Right atrium auricular region (tissue), 2 donors: ENCODE data around the gene NPAS3. TPM values are rescaled to one million over a fixed set of nuclear protein-coding genes. Genes with fewer than 3 reads are reported as not detected.

Experiments
- DNase-seq: peaks from one replicate; pipeline ENCODE4 v3.0.0-alpha.2; 2019; ENCODE audit warnings: low spot score
- H3K27ac ChIP-seq, 2 donors: fragments of 200-600 bp; sonication (generic); 1 replicate in 1 of 2; 2 replicates in 1 of 2; pipeline ENCODE4 v1.5.1; 2016 to 2019
- H3K27me3 ChIP-seq, 2 donors: fragments of 200-600 bp; sonication (generic); one replicate each; pipeline versions ENCODE4 v1.5.1 to v1.6.0; 2017 to 2019
- H3K36me3 ChIP-seq: fragments of 200-600 bp; sonication (generic); one replicate; pipeline ENCODE4 v1.5.1; 2016
- H3K4me1 ChIP-seq, 2 donors: fragments of 200-600 bp; sonication (generic); one replicate each; pipeline versions ENCODE4 v1.5.1 to v1.6.0; 2017 to 2019
- H3K4me3 ChIP-seq, 2 donors: fragments of 200-600 bp; sonication (generic); 1 replicate in 1 of 2; 2 replicates in 1 of 2; pipeline ENCODE4 v1.5.1; 2017 to 2019; ENCODE audit warnings: mild to moderate bottlenecking in 1 of 2, moderate library complexity in 1 of 2
- H3K9me3 ChIP-seq, 2 donors: fragments of 200-600 bp; sonication (generic); one replicate each; pipeline ENCODE4 v1.5.1; 2019
- CTCF ChIP-seq, 2 donors: fragments of 200-600 bp; sonication (generic); IDR thresholded peaks; one replicate each; pipeline ENCODE4 v1.5.1; 2019; ENCODE audit warnings: antibody characterized with exemption in 2 of 2
- total RNA-seq, 2 donors: library from RNA; depleted of rRNA; stranded (reverse); fragments of >200 nt; gene quantifications; one replicate each; pipeline ENCODE4 v1.1.0, GENCODE V29; 2016

The NPAS3 gene
- total RNA-seq, 2 donors from 2014 or later = 0.67 to 1.3 TPM

- Histone ChIP-seq H3K36me3 (no peaks in the 10 kb centered on the region), H3K27me3 (no peaks in the 10 kb centered on the region), H3K27ac (no peak overlapping the region), H3K4me1 (no peaks in the 10 kb centered on the region), H3K9me3 (no peaks in the 10 kb centered on the region), H3K4me3 (no peak overlapping the region)
- DNase-seq = no peak
- TF ChIP-seq CTCF (IDR thresholded peaks at IDR 0.05) = no peak
Observed at GRCh38 chr14:33747749-33748148, 809.1 kb downstream of the NPAS3 start.

DNA sequence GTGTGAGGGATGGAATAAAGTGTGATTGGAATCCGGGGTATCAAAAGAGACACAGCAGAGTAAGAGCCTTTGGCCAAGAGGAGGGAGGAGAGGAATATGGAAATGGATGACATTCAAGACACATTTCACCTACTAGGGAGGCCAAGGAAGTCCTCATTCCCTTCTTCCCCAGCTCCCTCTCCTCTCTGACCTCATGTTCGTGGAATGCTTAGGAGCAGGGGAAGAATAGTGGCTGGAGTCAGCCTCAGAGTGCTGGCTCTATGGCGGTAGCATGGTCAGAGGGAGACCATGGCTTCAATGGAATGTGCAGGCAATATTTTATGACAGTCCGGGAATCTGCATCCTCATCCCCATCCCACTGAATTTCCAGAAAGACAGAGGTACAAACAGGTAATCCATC lies 815.6 kb downstream of the NPAS3 start:
- no peak overlapping the region for H3K4me3 ChIP-seq
- DNase-seq = no peak
- TF ChIP-seq CTCF (IDR thresholded peaks at IDR 0.05) = no peak
- H3K27me3 ChIP-seq = no peaks in the 10 kb centered on the region
- no peaks in the 10 kb centered on the region for H3K9me3 ChIP-seq
- H3K27ac ChIP-seq = no peak overlapping the region
- H3K4me1 ChIP-seq = no peaks in the 10 kb centered on the region
- no peaks in the 10 kb centered on the region for H3K36me3 ChIP-seq

- no peaks in the 10 kb centered on the region for H3K36me3 ChIP-seq
- H3K27me3 ChIP-seq = no peaks in the 10 kb centered on the region
- no peak overlapping the region for H3K27ac ChIP-seq
- no peak overlapping the region for H3K4me3 ChIP-seq
- DNase-seq = no peak
- no peaks in the 10 kb centered on the region for H3K4me1 ChIP-seq
- no peak for TF ChIP-seq CTCF (IDR thresholded peaks at IDR 0.05)
- no peaks in the 10 kb centered on the region for H3K9me3 ChIP-seq
Observed at GRCh38 chr14:33755358-33755757, 816.7 kb downstream of the NPAS3 start.

DNA sequence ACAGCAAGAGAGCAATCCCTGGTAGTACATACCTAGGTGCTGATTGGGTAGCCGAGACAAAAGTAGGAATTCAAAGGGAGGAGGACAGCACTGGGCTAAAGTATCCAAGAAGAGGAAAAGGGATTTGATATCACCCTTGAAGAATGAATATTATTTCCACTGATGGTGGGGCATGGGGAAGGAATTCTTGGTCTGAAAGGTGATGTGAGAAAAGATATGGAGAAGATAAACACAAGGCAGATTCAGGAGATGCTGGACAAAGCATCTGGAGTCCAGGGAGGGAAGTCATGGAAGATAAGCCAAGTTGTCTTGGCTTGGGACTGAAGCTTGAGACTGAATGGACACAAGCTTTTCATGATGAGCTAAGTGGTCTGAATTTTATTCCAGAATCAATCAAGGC lies 818.2 kb downstream of the NPAS3 start:
- no peak for TF ChIP-seq CTCF (IDR thresholded peaks at IDR 0.05)

DNA sequence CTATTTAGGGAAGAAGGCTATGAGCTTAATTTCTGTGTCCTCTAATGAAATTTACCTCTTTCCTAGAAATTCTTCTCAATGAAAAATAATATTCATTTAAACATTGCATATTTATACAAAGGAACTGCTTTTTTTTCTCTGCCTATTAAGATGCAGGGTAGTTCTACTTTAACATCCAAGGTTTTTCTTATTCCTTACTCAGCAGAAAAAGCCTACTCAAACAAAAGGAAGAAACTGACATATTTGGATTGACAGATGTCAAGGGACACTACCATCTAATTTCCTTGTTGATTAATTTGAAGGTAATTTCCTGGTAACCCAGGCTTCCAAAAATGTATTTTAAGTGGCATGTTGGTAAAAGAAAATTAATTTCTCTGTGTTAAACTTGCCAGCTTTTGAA lies 819.9 kb downstream of the NPAS3 start:
- TF ChIP-seq CTCF (IDR thresholded peaks at IDR 0.05) = no peak
- DNase-seq = no peak

More for the DNA sequence above, 818.2 kb downstream of the NPAS3 start:
- H3K9me3 ChIP-seq = no peaks in the 10 kb centered on the region
- H3K36me3 ChIP-seq = no peaks in the 10 kb centered on the region
- H3K4me1 ChIP-seq = no peaks in the 10 kb centered on the region
- no peak for DNase-seq
- H3K27me3 ChIP-seq = no peaks in the 10 kb centered on the region
- no peak overlapping the region for H3K4me3 ChIP-seq
- no peak overlapping the region for H3K27ac ChIP-seq

GRCh38 chr14:33762161-33762851 lies 823.6 kb downstream of the NPAS3 start:
- DNase-seq = no peak
- no peaks in the 10 kb centered on the region for H3K36me3 ChIP-seq
- H3K9me3 ChIP-seq = no peaks in the 10 kb centered on the region
- peaks cover 0 to 3% of the 10 kb centered on the region in 2 donors for H3K4me1 ChIP-seq
- TF ChIP-seq CTCF (IDR thresholded peaks at IDR 0.05) = no peak
- H3K27me3 ChIP-seq = no peaks in the 10 kb centered on the region
- no peak overlapping the region for H3K4me3 ChIP-seq
- H3K27ac ChIP-seq = no peak overlapping the region

More for the DNA sequence above, 819.9 kb downstream of the NPAS3 start:
- Histone ChIP-seq H3K27ac (no peak overlapping the region), H3K4me3 (no peak overlapping the region), H3K9me3 (no peaks in the 10 kb centered on the region), H3K27me3 (no peaks in the 10 kb centered on the region), H3K4me1 (no peaks in the 10 kb centered on the region), H3K36me3 (no peaks in the 10 kb centered on the region)
